K562 (cell line): Measurements from ENCODE around the gene SLC6A9. TPM values are rescaled to one million over a fixed set of nuclear protein-coding genes. Genes with fewer than 3 reads are reported as not detected.
A peak's percentile ranks its signal among the peaks of the same experiment; 100 is the strongest.

Experiments used
- ATAC-seq: fragments of 200-7000 bp; cut with Tn5 transposase; 3 replicates; pipeline ENCODE4 v1.9.1; 2020; ENCODE audit warnings: moderate library complexity
- BruUV-seq: library from RNA; stranded (reverse); fragments of 400-500 nt; replicated peaks from 2 replicates; lab custom pipeline; 2021; lab: Mats Ljungman, UMichigan
- CTCF ChIA-PET: fragments of 300-600 bp; formaldehyde crosslinking; extraction: SDS; loops from one replicate; lab custom pipeline; 2021; ENCODE audit warnings: low intra/inter-chr PET ratio; lab: Yijun Ruan, JAX
- POLR2A ChIA-PET: fragments of 300-600, 350-650 bp; sonication (Branson Sonifier 250); formaldehyde crosslinking; extraction: SDS; loops from one replicate; lab custom pipeline; 2021; ENCODE audit warnings: antibody characterized with exemption, inconsistent platforms; lab: Yijun Ruan, JAX
- DNase-seq, 4 experiments: peaks; one replicate each; pipeline versions ENCODE4 v3.0.0 to v3.0.0-alpha.2; 2011 to 2018; ENCODE audit warnings: low spot score in 3 of 4, mixed read lengths in 3 of 4; ENCODE audit errors: extremely low read depth in 1 of 4
- FAIRE-seq: peaks from 2 replicates; lab custom pipeline; 2011; peaks lifted over from hg19 to GRCh38; lab: Jason Lieb, UNC
- H2AFZ ChIP-seq: 2 replicates; pipeline ENCODE4 v1.6.0; 2011; ENCODE audit warnings: low read depth, low read length, control low read depth, inconsistent platforms
- H3K27ac ChIP-seq: fragments of 200-600 bp; 3 replicates; pipeline ENCODE4 v1.8.0; 2011; ENCODE audit warnings: low read depth, mild to moderate bottlenecking, control low read depth, inconsistent platforms, low read length, moderate library complexity, mixed read lengths; ENCODE audit errors: extremely low read depth
- H3K27me3 ChIP-seq, 2 experiments: fragments of 300-600 bp in 1 of 2; 2 replicates in 1 of 2; 3 replicates in 1 of 2; pipeline versions ENCODE4 v1.6.0 to v1.8.0; 2011; ENCODE audit warnings: inconsistent platforms in 2 of 2, low read length in 2 of 2, mild to moderate bottlenecking in 1 of 2, mixed read lengths in 1 of 2, moderate library complexity in 1 of 2; ENCODE audit not compliant: control insufficient read depth in 2 of 2, insufficient read depth in 2 of 2
- H3K36me3 ChIP-seq: fragments of 300-600 bp; 3 replicates; pipeline ENCODE4 v1.8.0; 2011; ENCODE audit warnings: mild to moderate bottlenecking, low read length, inconsistent platforms; ENCODE audit not compliant: control insufficient read depth, insufficient read depth
- H3K4me1 ChIP-seq, 2 experiments: fragments of 200-600 bp in 1 of 2; replicated peaks in 1 of 2; 2 replicates in 1 of 2; 3 replicates in 1 of 2; pipeline versions ENCODE4 v1.5.1 to v1.8.0; 2011; ENCODE audit warnings: inconsistent platforms in 2 of 2, low read length in 2 of 2, mild to moderate bottlenecking in 1 of 2, mixed read lengths in 1 of 2, moderate library complexity in 1 of 2; ENCODE audit not compliant: control insufficient read depth in 2 of 2, insufficient read depth in 2 of 2
- H3K4me2 ChIP-seq: 2 replicates; pipeline ENCODE4 v1.6.1; 2011; ENCODE audit warnings: low read length, control low read depth, inconsistent platforms, mixed read lengths; ENCODE audit not compliant: insufficient read depth
- H3K4me3 ChIP-seq: fragments of 200-600 bp; sonication (generic), shearing (Covaris generic); 2 replicates; pipeline ENCODE4 v1.5.1; 2016; ENCODE audit warnings: control low read depth, inconsistent platforms
- H3K79me2 ChIP-seq: fragments of 200-600 bp; 3 replicates; pipeline ENCODE4 v1.8.0; 2011; ENCODE audit warnings: low read length, inconsistent platforms; ENCODE audit not compliant: control insufficient read depth, insufficient read depth
- H3K9ac ChIP-seq, 2 experiments: 2 replicates each; pipeline versions ENCODE4 v1.6.0 to v1.6.1; 2011; ENCODE audit warnings: low read depth in 2 of 2, low read length in 2 of 2, control low read depth in 1 of 2, inconsistent platforms in 1 of 2, mild to moderate bottlenecking in 1 of 2, mixed read lengths in 1 of 2; ENCODE audit not compliant: insufficient read depth in 1 of 2
- H3K9me1 ChIP-seq: one replicate; pipeline ENCODE4 v1.6.0; 2011; ENCODE audit warnings: inconsistent platforms, mild to moderate bottlenecking, low read length, moderate library complexity; ENCODE audit not compliant: control insufficient read depth, insufficient read depth
- H3K9me3 ChIP-seq: replicated peaks from 2 replicates; pipeline ENCODE4 v1.5.1; 2011; ENCODE audit warnings: low read depth, low read length, inconsistent platforms; ENCODE audit not compliant: control insufficient read depth, insufficient read depth
- H4K20me1 ChIP-seq: replicated peaks from 2 replicates; pipeline ENCODE4 v1.6.1; 2011; ENCODE audit warnings: low read length, inconsistent platforms, mixed read lengths; ENCODE audit not compliant: control insufficient read depth, insufficient read depth
- ARID1B ChIP-seq: fragments of 450-650 bp; IDR thresholded peaks from 2 replicates; pipeline ENCODE4 v1.6.1; 2016; ENCODE audit warnings: antibody characterized with exemption, mild to moderate bottlenecking, inconsistent platforms
- CBFA2T2 ChIP-seq: fragments of 450-650 bp; conservative IDR thresholded peaks from 2 replicates; pipeline ENCODE4 v1.6.1; 2017; ENCODE audit warnings: mild to moderate bottlenecking
- HNRNPUL1 ChIP-seq: fragments of 200-400 bp; formaldehyde crosslinking; IDR thresholded peaks from 2 replicates; pipeline ENCODE4 v1.6.1; 2017; ENCODE audit warnings: low read length
- IFI16 ChIP-seq: fragments of 250-450 bp; sonication (Bioruptor Pico); IDR thresholded peaks from 2 replicates; pipeline ENCODE4 v2.1.2; 2022; ENCODE audit warnings: mild to moderate bottlenecking, inconsistent platforms
- KLF1 ChIP-seq: fragments of 450-650 bp; IDR thresholded peaks from 2 replicates; pipeline ENCODE4 v1.6.1; 2016; ENCODE audit warnings: missing genetic modification characterization, missing compliant biosample characterization
- KLF10 ChIP-seq: fragments of 250-450 bp; sonication (Bioruptor Pico); IDR thresholded peaks from 2 replicates; pipeline ENCODE4 v1.6.1; 2021; ENCODE audit warnings: matching md5 sums
- MAX ChIP-seq: sonication (generic); formaldehyde crosslinking; IDR thresholded peaks from 2 replicates; pipeline ENCODE4 v1.9.0; 2022; ENCODE audit warnings: mild to moderate bottlenecking, missing genetic modification reagents
- NFIC ChIP-seq: fragments of 450-650 bp; IDR thresholded peaks from 2 replicates; pipeline ENCODE4 v1.6.1; 2017; ENCODE audit warnings: mild to moderate bottlenecking, inconsistent platforms
- PHF21A ChIP-seq: fragments of 450-650 bp; IDR thresholded peaks from 2 replicates; pipeline ENCODE4 v1.6.1; 2017; ENCODE audit warnings: low read depth, borderline replicate concordance
- TAF7 ChIP-seq: fragments of 450-650 bp; IDR thresholded peaks from 2 replicates; pipeline ENCODE4 v1.6.1; 2016; ENCODE audit warnings: missing genetic modification characterization, missing compliant biosample characterization
- TBL1XR1 ChIP-seq, 2 experiments: IDR thresholded peaks; 2 replicates each; pipeline ENCODE4 v1.6.1; 2012; ENCODE audit warnings: improper control_type of control experiment in 2 of 2, low read length in 2 of 2, mild to moderate bottlenecking in 1 of 2
- TSC22D4 ChIP-seq: fragments of 450-650 bp; IDR thresholded peaks from 2 replicates; pipeline ENCODE4 v1.6.1; 2016; ENCODE audit warnings: missing genetic modification characterization, missing biosample characterization, control low read depth
- ZNF253 ChIP-seq: fragments of 250-450 bp; sonication (Bioruptor Pico); conservative IDR thresholded peaks from 2 replicates; pipeline ENCODE4 v1.6.1; 2021; ENCODE audit warnings: mild to moderate bottlenecking
- WGBS: fragments of 100-300 bp; shearing (Covaris generic); methylation state at CpG from one replicate; pipeline ENCODE4 v1.1.6; 2016; ENCODE audit warnings: low coverage, mixed read lengths; ENCODE audit not compliant: insufficient coverage; ENCODE audit errors: missing lambda C conversion rate; 5-methylcytosine and 5-hydroxymethylcytosine counted together
- in situ Hi-C: fragments of 300-500 bp; cut with MboI; formaldehyde crosslinking; loops from 4 replicates; pipeline ENCODE4 v1.15.0; 2018; ENCODE audit warnings: inconsistent platforms, mixed read lengths
- intact Hi-C: fragments of 100-400 bp; cut with micrococcal nuclease; formaldehyde crosslinking; loops from 2 replicates; pipeline ENCODE4 v1.14.2; 2022
- polyA plus RNA-seq, 8 experiments: library from polyadenylated mRNA; depleted of rRNA in 4 of 8; stranded (reverse) in 5 of 8; unstranded in 3 of 8; fragments of >200 nt; fragmentation: Nextera tagmentation in 2 of 8; fragmentation: Illumina TruSeq in 1 of 8; extraction: Ambion mirVana in 2 of 8; extraction: Trizol in 1 of 8; gene quantifications; 2 replicates each; pipeline versions ENCODE4 v1.2.1 to v1.2.3, GENCODE V29; 2011 to 2014; ENCODE audit warnings: inconsistent platforms in 1 of 8, missing spikeins in 1 of 8
- total RNA-seq, 7 experiments: library from RNA; depleted of rRNA in 6 of 7; stranded (reverse); fragments of >200 nt in 6 of 7; fragmentation: Illumina TruSeq in 2 of 7; extraction: Trizol in 2 of 7; gene quantifications; 2 replicates each; pipeline versions ENCODE4 v1.2.1 to v1.2.3, GENCODE V29; 2011 to 2021; ENCODE audit warnings: low replicate concordance in 1 of 7

SLC6A9 gene
- total and polyA plus RNA-seq, 9 of the 15 experiments (the other 6 are each of a cell fraction or from before 2014, with no cell fraction given) = 0.17 to 18.7 (median 2.9) TPM

- TF ChIP-seq TSC22D4 (tag) = no peak
- no peak for TF ChIP-seq ZNF253 (CRISPR knock-in tag)
- no peak for TF ChIP-seq HNRNPUL1
- no peak for TF ChIP-seq ARID1B
- TF ChIP-seq NFIC = no peak
- no peak for TF ChIP-seq CBFA2T2
- no peak for TF ChIP-seq PHF21A
- no peak for TF ChIP-seq KLF1
- TF ChIP-seq TBL1XR1 (IDR thresholded peaks at IDR 0.05; ENCODE audit: low read length in 2 of 2) = no peak
- no peak for TF ChIP-seq KLF10 (CRISPR knock-in tag)
- TF ChIP-seq TAF7 (tag) = no peak
These were observed 33.3 kb downstream of the SLC6A9 start (continued) for GRCh38 chr1:43998000-43998378.

- Histone ChIP-seq H3K9ac (peak overlapping the region in 1 of 2 experiments; percentile 49; a peak in 2 of 4 replicates), H3K27me3 (no peaks in the 10 kb centered on the region), H3K4me3 (no peak overlapping the region), H3K36me3 (no peaks in the 10 kb centered on the region), H4K20me1 (no peaks in the 10 kb centered on the region), H2AFZ (no peak overlapping the region), H3K4me2 (no peak overlapping the region), H3K9me3 (no peaks in the 10 kb centered on the region), H3K79me2 (no peaks in the 10 kb centered on the region), H3K4me1 (peaks cover 5 to 64% of the 10 kb centered on the region in 2 experiments; a peak in 4 of 5 replicates), H3K9me1 (peaks cover 5% of the 10 kb centered on the region), H3K27ac (no peak overlapping the region)
- CTCF ChIA-PET = no interaction called here
- intact Hi-C loops (loop anchor here (10.0 kb wide), 1 partner anchor 297 kb away; no protein-coding TSS in a partner anchor), in situ Hi-C loops (no loop called here)
- POLR2A ChIA-PET = interaction anchor here (0.6 to 1.5 kb wide), 3 partner anchors 13 to 112 kb away, joined by 3 to 7 read pairs (median 3); no protein-coding TSS in a partner anchor
- BruUV-seq = no TSS peak
- TF ChIP-seq IFI16 (CRISPR knock-in tag) (no peak), MAX (CRISPR knock-in tag) (0 out of 2 replicates have a peak, but pooled peaks have one; percentile 27)
- ATAC-seq (no peak), DNase-seq (no peak), FAIRE-seq (no peak)
- WGBS = 73% methylated on average over 18 of the region's 22 CpGs
These were observed 33.8 kb downstream of the SLC6A9 start for GRCh38 chr1:43997295-43997999.
